SK-N-MC (cell line): Measurements from ENCODE around the gene EMP1.

Experiments used
- DNase-seq: peaks from one replicate; pipeline ENCODE4 v3.0.0-alpha.2; 2011; ENCODE audit warnings: low read depth, low spot score
- H3K27ac ChIP-seq: fragments of 200-600 bp; sonication (generic); 2 replicates; pipeline ENCODE4 v1.5.1; 2016; ENCODE audit warnings: mixed run types
- H3K36me3 ChIP-seq: fragments of 200-600 bp; sonication (generic); 2 replicates; pipeline ENCODE4 v1.6.1; 2017; ENCODE audit warnings: antibody characterized with exemption, low read length, mixed read lengths; ENCODE audit not compliant: insufficient read depth
- H3K4me3 ChIP-seq: fragments of 200-600 bp; sonication (generic); 2 replicates; pipeline ENCODE4 v1.5.1; 2016
- H3K9ac ChIP-seq: fragments of 200-600 bp; sonication (generic); 2 replicates; pipeline ENCODE4 v1.8.0; 2017; ENCODE audit warnings: mixed run types, mixed read lengths; ENCODE audit not compliant: insufficient read length
- H3K9me3 ChIP-seq: fragments of 200-600 bp; sonication (generic); 2 replicates; pipeline ENCODE4 v1.6.1; 2017; ENCODE audit warnings: low read depth, mild to moderate bottlenecking, antibody characterized with exemption, low read length, moderate library complexity, mixed read lengths
- EZH2 ChIP-seq: fragments of 200-600 bp; sonication (generic); IDR thresholded peaks from one replicate; pipeline ENCODE4 v1.6.1; 2017; ENCODE audit warnings: antibody characterized with exemption
- FOXP2 ChIP-seq: optimal IDR thresholded peaks from 2 replicates; pipeline ENCODE3; 2011; ENCODE audit warnings: mild to moderate bottlenecking, moderate library complexity; ENCODE audit not compliant: insufficient read depth; ENCODE audit errors: extremely low read length, control extremely low read depth
- POLR2AphosphoS5 ChIP-seq: IDR thresholded peaks from 2 replicates; pipeline ENCODE4 v1.6.1; 2012; ENCODE audit warnings: mild to moderate bottlenecking, low read depth, low read length, borderline replicate concordance

EMP1 gene

GRCh38 chr12:13241833-13242488, 45.4 kb downstream of the EMP1 start:
- no peak for TF ChIP-seq POLR2AphosphoS5
- TF ChIP-seq EZH2 = no peak
- TF ChIP-seq FOXP2 = no peak
- Histone ChIP-seq H3K9ac (no peak overlapping the region), H3K36me3 (no peaks in the 10 kb centered on the region), H3K4me3 (no peak overlapping the region), H3K27ac (no peak overlapping the region), H3K9me3 (no peaks in the 10 kb centered on the region)
- no peak for DNase-seq

GRCh38 chr12:13242936-13243335, 46.4 kb downstream of the EMP1 start:
- H3K27ac ChIP-seq = no peak overlapping the region
- H3K4me3 ChIP-seq = no peak overlapping the region
- no peaks in the 10 kb centered on the region for H3K9me3 ChIP-seq
- H3K9ac ChIP-seq = no peak overlapping the region
- TF ChIP-seq POLR2AphosphoS5 (no peak), FOXP2 (no peak), EZH2 (no peak)
- H3K36me3 ChIP-seq = no peaks in the 10 kb centered on the region
- DNase-seq = no peak

- Histone ChIP-seq H3K36me3 (no peaks in the 10 kb centered on the region), H3K4me3 (no peak overlapping the region), H3K27ac (no peak overlapping the region), H3K9me3 (no peaks in the 10 kb centered on the region), H3K9ac (no peak overlapping the region)
- TF ChIP-seq POLR2AphosphoS5 (no peak), FOXP2 (no peak), EZH2 (no peak)
- DNase-seq = no peak
Measured at GRCh38 chr12:13243516-13244070, 47.1 kb downstream of the EMP1 start.

- no peak overlapping the region for H3K27ac ChIP-seq
- DNase-seq = no peak
- H3K9me3 ChIP-seq = no peaks in the 10 kb centered on the region
- no peak overlapping the region for H3K9ac ChIP-seq
- no peak overlapping the region for H3K4me3 ChIP-seq
- no peaks in the 10 kb centered on the region for H3K36me3 ChIP-seq
- TF ChIP-seq FOXP2 (no peak), POLR2AphosphoS5 (no peak), EZH2 (no peak)
Measured at GRCh38 chr12:13247596-13247995, 51.1 kb downstream of the EMP1 start.

- no peak overlapping the region for H3K4me3 ChIP-seq
- no peaks in the 10 kb centered on the region for H3K9me3 ChIP-seq
- no peak overlapping the region for H3K9ac ChIP-seq
- TF ChIP-seq FOXP2 (no peak), POLR2AphosphoS5 (no peak), EZH2 (no peak)
- DNase-seq = no peak
- no peaks in the 10 kb centered on the region for H3K36me3 ChIP-seq
- no peak overlapping the region for H3K27ac ChIP-seq
Measured at GRCh38 chr12:13248964-13249363, 52.4 kb downstream of the EMP1 start.

- H3K9me3 ChIP-seq = no peaks in the 10 kb centered on the region
- DNase-seq = no peak
Measured at GRCh38 chr12:13250416-13250815, 53.9 kb downstream of the EMP1 start.

GRCh38 chr12:13251521-13251920, 55.0 kb downstream of the EMP1 start:
- H3K36me3 ChIP-seq = no peaks in the 10 kb centered on the region
- H3K9me3 ChIP-seq = no peaks in the 10 kb centered on the region
- no peak overlapping the region for H3K27ac ChIP-seq
- TF ChIP-seq FOXP2 = no peak
- TF ChIP-seq POLR2AphosphoS5 = no peak
- H3K9ac ChIP-seq = no peak overlapping the region
- no peak for DNase-seq
- no peak overlapping the region for H3K4me3 ChIP-seq

More at GRCh38 chr12:13250416-13250815, 53.9 kb downstream of the EMP1 start:
- Histone ChIP-seq H3K4me3 (no peak overlapping the region), H3K36me3 (no peaks in the 10 kb centered on the region), H3K9ac (no peak overlapping the region), H3K27ac (no peak overlapping the region)
- TF ChIP-seq POLR2AphosphoS5 (no peak), EZH2 (no peak), FOXP2 (no peak)

GRCh38 chr12:13252024-13252423, 55.5 kb downstream of the EMP1 start:
- H3K4me3 ChIP-seq = no peak overlapping the region
- TF ChIP-seq POLR2AphosphoS5 (no peak), FOXP2 (no peak), EZH2 (no peak)
- no peak for DNase-seq

More at GRCh38 chr12:13252024-13252423, 55.5 kb downstream of the EMP1 start:
- Histone ChIP-seq H3K9ac (no peak overlapping the region), H3K9me3 (no peaks in the 10 kb centered on the region), H3K36me3 (no peaks in the 10 kb centered on the region), H3K27ac (no peak overlapping the region)
